Smooth muscle cell (in vitro differentiated cells): ENCODE results near the gene ST14. TPM values are rescaled to one million over a fixed set of nuclear protein-coding genes. Genes with fewer than 3 reads are reported as not detected.
A peak's percentile ranks its signal among the peaks of the same experiment; 100 is the strongest.

Experiments
- DNase-seq: peaks from one replicate; lab custom pipeline; 2025; ENCODE audit not compliant: unreplicated experiment; lab: John Stamatoyannopoulos, UW
- H2AFZ ChIP-seq: fragments of 200-600 bp; sonication (generic); 2 replicates; pipeline ENCODE4 v1.6.0; 2016; ENCODE audit warnings: antibody characterized with exemption, low read depth, mild to moderate bottlenecking
- H3F3A ChIP-seq: fragments of 200-600 bp; sonication (generic); 2 replicates; pipeline ENCODE4 v1.6.0; 2017; ENCODE audit warnings: antibody characterized with exemption, low read depth
- H3K27ac ChIP-seq: fragments of 200-600 bp; sonication (generic); 2 replicates; pipeline ENCODE4 v1.5.1; 2016; ENCODE audit warnings: low read depth, mild to moderate bottlenecking
- H3K27me3 ChIP-seq: fragments of 200-600 bp; sonication (generic); 2 replicates; pipeline ENCODE4 v1.6.1; 2016; ENCODE audit warnings: low read depth, mild to moderate bottlenecking
- H3K36me3 ChIP-seq: fragments of 200-600 bp; sonication (generic); 2 replicates; pipeline ENCODE4 v1.5.1; 2016; ENCODE audit warnings: low read depth
- H3K4me1 ChIP-seq: fragments of 200-600 bp; sonication (generic); 2 replicates; pipeline ENCODE4 v1.5.1; 2016; ENCODE audit warnings: low read depth
- H3K4me2 ChIP-seq: fragments of 200-600 bp; sonication (generic); 2 replicates; pipeline ENCODE4 v1.6.0; 2016; ENCODE audit warnings: mild to moderate bottlenecking
- H3K4me3 ChIP-seq: fragments of 200-600 bp; sonication (generic); 2 replicates; pipeline ENCODE4 v1.5.1; 2016; ENCODE audit warnings: mild to moderate bottlenecking
- H3K79me2 ChIP-seq: fragments of 200-600 bp; sonication (generic); 2 replicates; pipeline ENCODE4 v1.6.0; 2016; ENCODE audit warnings: low read depth, mild to moderate bottlenecking
- H3K9ac ChIP-seq: fragments of 200-600 bp; sonication (generic); 2 replicates; pipeline ENCODE4 v1.6.0; 2016; ENCODE audit warnings: low read depth
- H3K9me3 ChIP-seq: fragments of 200-600 bp; sonication (generic); replicated peaks from 2 replicates; pipeline ENCODE4 v1.5.1; 2016; ENCODE audit warnings: low read depth
- H4K20me1 ChIP-seq: fragments of 200-600 bp; sonication (generic); 2 replicates; pipeline ENCODE4 v1.6.0; 2016; ENCODE audit warnings: low read depth
- CTCF ChIP-seq: fragments of 200-600 bp; sonication (generic); IDR thresholded peaks from 2 replicates; pipeline ENCODE4 v1.5.1; 2017; ENCODE audit warnings: borderline replicate concordance, mild to moderate bottlenecking, antibody characterized with exemption; ENCODE audit not compliant: insufficient read depth, poor library complexity, severe bottlenecking
- WGBS: methylation state at CpG from one replicate; pipeline ENCODE4 v1.1.7; 2016; ENCODE audit warnings: low lambda C conversion rate; 5-methylcytosine and 5-hydroxymethylcytosine counted together
- polyA plus RNA-seq: library from polyadenylated mRNA; unstranded; fragments of >200 nt; fragmentation: Nextera tagmentation; extraction: Ambion mirVana; gene quantifications from 2 replicates; pipeline ENCODE4 v1.2.1, GENCODE V29; 2016
- total RNA-seq: library from RNA; depleted of rRNA; stranded (reverse); fragments of >200 nt; gene quantifications from 2 replicates; pipeline ENCODE4 v1.2.3, GENCODE V29; 2014

The ST14 gene
- total and polyA plus RNA-seq, 2 experiments from 2014 or later: 2.4 to 7.7 TPM

GRCh38 chr11:130131961-130132850 lies 27.4 kb upstream of the ST14 start:
- H3K36me3 ChIP-seq: peaks cover 7% of the 10 kb centered on the region
- no peak overlapping the region for H3K4me3 ChIP-seq
- no peak overlapping the region for H3K27ac ChIP-seq
- H2AFZ ChIP-seq: no peak overlapping the region
- H3K79me2 ChIP-seq: no peaks in the 10 kb centered on the region
- H3K9ac ChIP-seq: no peak overlapping the region
- H4K20me1 ChIP-seq: peaks cover 15% of the 10 kb centered on the region
- WGBS: 74% methylated on average over 9 of the region's 9 CpGs
- H3K4me1 ChIP-seq: no peaks in the 10 kb centered on the region
- peak; percentile 83 for TF ChIP-seq CTCF
- no peaks in the 10 kb centered on the region for H3F3A ChIP-seq
- DNase-seq: no peak
- H3K9me3 ChIP-seq: no peaks in the 10 kb centered on the region
- H3K27me3 ChIP-seq: no peaks in the 10 kb centered on the region
- H3K4me2 ChIP-seq: no peak overlapping the region

- no peak for DNase-seq
- H3K4me3 ChIP-seq: no peak overlapping the region
- no peaks in the 10 kb centered on the region for H3F3A ChIP-seq
- WGBS: 98% methylated on average over 8 of the region's 8 CpGs
- TF ChIP-seq CTCF: no peak
- H3K4me2 ChIP-seq: no peak overlapping the region
- H4K20me1 ChIP-seq: peaks cover 16% of the 10 kb centered on the region
- H3K27ac ChIP-seq: no peak overlapping the region
- no peak overlapping the region for H3K9ac ChIP-seq
- H3K79me2 ChIP-seq: no peaks in the 10 kb centered on the region
- H3K36me3 ChIP-seq: peaks cover 7% of the 10 kb centered on the region
- no peaks in the 10 kb centered on the region for H3K9me3 ChIP-seq
- H2AFZ ChIP-seq: no peak overlapping the region
- no peaks in the 10 kb centered on the region for H3K4me1 ChIP-seq
- no peaks in the 10 kb centered on the region for H3K27me3 ChIP-seq
Observed at GRCh38 chr11:130133716-130134115, 25.9 kb upstream of the ST14 start.

- Histone ChIP-seq H3K27me3 (no peaks in the 10 kb centered on the region), H2AFZ (no peak overlapping the region), H3K36me3 (no peaks in the 10 kb centered on the region), H3K9ac (no peak overlapping the region), H3F3A (no peaks in the 10 kb centered on the region), H3K4me2 (no peak overlapping the region), H3K9me3 (no peaks in the 10 kb centered on the region), H3K4me3 (no peak overlapping the region), H4K20me1 (peaks cover 20% of the 10 kb centered on the region), H3K27ac (no peak overlapping the region), H3K4me1 (no peaks in the 10 kb centered on the region), H3K79me2 (no peaks in the 10 kb centered on the region)
- WGBS: 78% methylated on average over 7 of the region's 7 CpGs
- no peak for DNase-seq
- no peak for TF ChIP-seq CTCF
Observed at GRCh38 chr11:130136107-130136506, 23.5 kb upstream of the ST14 start.
